ENCODE data around the gene SOS2. TPM values are rescaled to one million over a fixed set of nuclear protein-coding genes. Genes with fewer than 3 reads are reported as not detected.

Gene SOS2
- total RNA-seq, 2 donors from 2014 or later: 20.5 to 26.4 TPM

DNA sequence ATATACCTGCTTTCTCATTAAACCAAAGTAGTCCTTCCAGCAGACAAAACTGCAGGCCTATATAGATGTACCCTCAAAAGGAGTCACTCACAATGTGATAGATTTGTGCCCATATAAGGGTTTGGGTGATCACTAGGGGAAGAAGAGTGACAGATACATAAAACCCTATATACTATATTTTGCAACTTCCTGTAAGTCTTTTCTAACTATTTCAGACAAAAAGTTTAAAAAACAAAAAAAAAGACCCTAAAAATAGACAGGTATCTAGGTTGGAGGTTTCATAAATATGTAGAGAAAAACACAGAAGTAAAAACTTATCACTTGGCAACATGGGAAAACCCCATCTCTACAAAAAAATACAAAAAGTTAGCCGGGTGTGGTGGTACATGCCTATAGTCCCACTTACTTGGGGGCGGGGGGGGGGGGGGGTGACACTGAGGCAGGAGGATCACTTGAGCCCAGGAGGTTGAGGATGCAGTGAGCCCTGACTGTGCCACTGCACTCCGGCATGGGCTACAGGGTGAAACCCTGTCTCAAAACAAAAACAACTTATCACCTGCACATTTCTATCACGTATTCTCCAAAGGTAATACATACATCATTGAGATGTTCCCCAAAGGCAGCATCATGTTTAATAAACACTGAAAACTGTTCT lies 117.9 kb downstream of the SOS2 start:
- DNase-seq: no peak
- no peak for ATAC-seq
- Histone ChIP-seq H3K27me3 (no peaks in the 10 kb centered on the region), H3K4me3 (no peak overlapping the region), H3K36me3 (replicated peaks in 1 of 2; ENCODE audit: insufficient read depth in 1 of 2, low read depth in 2 of 2) (peaks cover 0 to 18% of the 10 kb centered on the region in 2 donors), H3K4me1 (peaks cover 22% of the 10 kb centered on the region), H3K9me3 (no peaks in the 10 kb centered on the region), H3K27ac (no peak overlapping the region)
- TF ChIP-seq, protein P1, sequence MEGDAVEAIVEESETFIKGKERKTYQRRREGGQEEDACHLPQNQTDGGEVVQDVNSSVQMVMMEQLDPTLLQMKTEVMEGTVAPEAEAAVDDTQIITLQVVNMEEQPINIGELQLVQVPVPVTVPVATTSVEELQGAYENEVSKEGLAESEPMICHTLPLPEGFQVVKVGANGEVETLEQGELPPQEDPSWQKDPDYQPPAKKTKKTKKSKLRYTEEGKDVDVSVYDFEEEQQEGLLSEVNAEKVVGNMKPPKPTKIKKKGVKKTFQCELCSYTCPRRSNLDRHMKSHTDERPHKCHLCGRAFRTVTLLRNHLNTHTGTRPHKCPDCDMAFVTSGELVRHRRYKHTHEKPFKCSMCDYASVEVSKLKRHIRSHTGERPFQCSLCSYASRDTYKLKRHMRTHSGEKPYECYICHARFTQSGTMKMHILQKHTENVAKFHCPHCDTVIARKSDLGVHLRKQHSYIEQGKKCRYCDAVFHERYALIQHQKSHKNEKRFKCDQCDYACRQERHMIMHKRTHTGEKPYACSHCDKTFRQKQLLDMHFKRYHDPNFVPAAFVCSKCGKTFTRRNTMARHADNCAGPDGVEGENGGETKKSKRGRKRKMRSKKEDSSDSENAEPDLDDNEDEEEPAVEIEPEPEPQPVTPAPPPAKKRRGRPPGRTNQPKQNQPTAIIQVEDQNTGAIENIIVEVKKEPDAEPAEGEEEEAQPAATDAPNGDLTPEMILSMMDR (IDR thresholded peaks at IDR 0.05): no peak
- TF ChIP-seq POLR2A (IDR thresholded peaks at IDR 0.05): no peak
- WGBS, 2 donors: 68 to 73% methylated on average over 4 of the region's 4 CpGs
- intact Hi-C loops (cut with DNase I): loop anchor here (5.0 kb wide), 1 partner anchor 246 kb away; no protein-coding TSS in a partner anchor

DNA sequence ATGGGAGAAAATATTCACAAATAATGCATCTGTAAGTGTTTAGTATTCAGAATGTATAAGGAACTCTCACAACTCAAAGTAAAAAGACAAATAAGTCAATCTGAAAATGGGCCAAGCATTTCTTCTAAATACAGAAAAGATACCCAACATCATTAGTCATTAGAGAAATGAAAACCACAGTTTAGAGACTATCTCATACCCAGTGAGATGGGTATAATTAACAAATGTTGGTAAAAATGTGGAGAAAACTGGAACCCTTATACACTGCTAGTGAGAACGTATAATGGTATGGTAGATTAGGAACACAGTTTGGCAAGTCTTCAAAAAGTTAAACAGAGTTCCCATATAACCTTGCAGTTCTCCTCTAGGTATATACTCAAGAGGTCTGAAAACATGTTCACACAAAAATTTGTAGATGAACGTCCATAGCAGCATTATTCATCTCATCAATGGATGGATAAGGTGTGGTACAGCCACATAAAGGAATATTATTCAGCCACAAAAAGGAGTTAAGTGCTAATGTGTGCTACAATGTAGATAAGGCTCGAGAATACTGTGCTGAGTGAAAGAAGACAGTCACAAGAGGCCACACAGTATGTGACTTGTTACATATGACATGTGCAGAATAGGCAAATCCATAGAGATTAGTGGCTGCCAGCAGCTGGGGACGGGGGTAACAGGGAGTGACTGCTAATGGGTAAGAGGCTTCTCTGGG lies 120.9 kb downstream of the SOS2 start:
- TF ChIP-seq, protein P1 (IDR thresholded peaks at IDR 0.05): no peak
- no peak for TF ChIP-seq POLR2A (IDR thresholded peaks at IDR 0.05)
- H3K27me3 ChIP-seq: no peaks in the 10 kb centered on the region
- ATAC-seq (no peak), DNase-seq (no peak)
- intact Hi-C loops (cut with DNase I): loop anchor here (5.0 kb wide), 1 partner anchor 243 kb away; no protein-coding TSS in a partner anchor
- peaks cover 0 to 18% of the 10 kb centered on the region in 2 donors for H3K36me3 ChIP-seq (replicated peaks in 1 of 2; ENCODE audit: insufficient read depth in 1 of 2, low read depth in 2 of 2)
- H3K4me1 ChIP-seq: peaks cover 17% of the 10 kb centered on the region
- H3K27ac ChIP-seq: no peak overlapping the region
- no peaks in the 10 kb centered on the region for H3K9me3 ChIP-seq
- H3K4me3 ChIP-seq: no peak overlapping the region
- WGBS, 2 donors: 77 to 82% methylated on average over 4 of the region's 4 CpGs

DNA sequence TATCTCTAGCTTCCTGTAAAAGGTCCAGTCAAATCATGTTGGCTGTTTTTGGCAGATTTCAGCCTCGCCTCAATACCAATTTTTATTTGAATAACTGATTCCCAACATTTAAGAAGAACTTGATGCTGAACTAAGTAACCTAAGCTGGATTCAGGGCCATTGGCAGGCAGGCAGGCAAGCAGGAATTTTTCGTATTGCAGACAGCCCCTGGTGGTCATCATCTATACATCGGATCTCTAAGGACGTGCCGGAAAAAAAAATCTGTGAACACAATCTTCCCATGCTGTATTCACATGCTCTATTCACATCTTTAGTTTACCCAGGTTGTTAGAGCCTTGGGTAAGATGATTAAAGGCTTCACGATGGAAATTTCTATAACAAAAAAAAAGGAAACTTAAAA lies 122.0 kb downstream of the SOS2 start:
- DNase-seq (no peak), ATAC-seq (no peak)
- H3K9me3 ChIP-seq: no peaks in the 10 kb centered on the region
- intact Hi-C loops (cut with DNase I): loop anchor here (5.0 kb wide), 1 partner anchor 252 kb away; no protein-coding TSS in a partner anchor
- peaks cover 0 to 18% of the 10 kb centered on the region in 2 donors for H3K36me3 ChIP-seq (replicated peaks in 1 of 2; ENCODE audit: insufficient read depth in 1 of 2, low read depth in 2 of 2)
- TF ChIP-seq, protein P1 (IDR thresholded peaks at IDR 0.05): no peak
- no peak for TF ChIP-seq POLR2A (IDR thresholded peaks at IDR 0.05)
- peaks cover 11% of the 10 kb centered on the region for H3K4me1 ChIP-seq
- no peaks in the 10 kb centered on the region for H3K27me3 ChIP-seq
- 73 to 84% methylated on average over 6 of the region's 6 CpGs for WGBS, 2 donors
- H3K4me3 ChIP-seq: no peak overlapping the region
- H3K27ac ChIP-seq: no peak overlapping the region

DNA sequence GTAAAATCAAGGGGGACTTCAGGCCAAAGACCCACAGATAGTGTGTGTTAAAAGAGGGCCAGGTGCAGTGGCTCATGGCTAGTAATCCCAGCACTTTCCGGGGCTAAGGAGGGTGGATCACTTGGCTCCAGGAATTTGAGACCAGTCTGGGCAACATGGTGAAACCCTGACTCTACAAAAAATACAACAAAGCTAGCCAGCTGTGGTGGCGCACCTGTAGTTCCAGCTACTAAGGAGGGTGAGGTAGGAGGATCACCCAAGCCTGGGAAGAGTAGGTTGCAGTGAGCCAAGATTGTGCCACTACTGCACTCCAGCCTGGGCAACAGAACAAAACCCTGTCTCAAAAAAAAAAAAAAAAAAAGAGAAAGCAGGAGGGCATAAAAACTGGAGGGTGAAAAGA lies 123.5 kb downstream of the SOS2 start:
- ATAC-seq: peak; percentile 29
- Histone ChIP-seq H3K36me3 (replicated peaks in 1 of 2; ENCODE audit: insufficient read depth in 1 of 2, low read depth in 2 of 2) (peaks cover 0 to 18% of the 10 kb centered on the region in 2 donors), H3K4me3 (no peak overlapping the region), H3K27me3 (no peaks in the 10 kb centered on the region), H3K9me3 (no peaks in the 10 kb centered on the region), H3K27ac (peak overlapping the region; percentile 22 to 65 (median 48)), H3K4me1 (peaks cover 11% of the 10 kb centered on the region)
- intact Hi-C loops (cut with DNase I): loop anchor here (5.0 kb wide), 1 partner anchor 251 kb away; no protein-coding TSS in a partner anchor
- TF ChIP-seq, protein P1 (IDR thresholded peaks at IDR 0.05): no peak
- TF ChIP-seq POLR2A (IDR thresholded peaks at IDR 0.05): no peak
- 32 to 46% methylated on average over 2 of the region's 2 CpGs for WGBS, 2 donors
- DNase-seq: peak in 2 of 4 donors; percentile 19 to 25
